SK-N-SH (cell line): ENCODE data around the gene RPRML. TPM values are rescaled to one million over a fixed set of nuclear protein-coding genes. Genes with fewer than 3 reads are reported as not detected.
"Not testable (repeated sequence)": the region's sequence is repeated elsewhere in the genome, so short reads cannot be mapped to it uniquely, and the experiment has no call there.

Experiments used
- CTCF ChIA-PET: fragments of 300-600, 350-600 bp; formaldehyde crosslinking; extraction: SDS; loops from one replicate; lab custom pipeline; 2021; lab: Yijun Ruan, JAX
- POLR2A ChIA-PET: fragments of 350-600 bp; sonication (Branson Sonifier 250); formaldehyde crosslinking; extraction: SDS; loops from one replicate; lab custom pipeline; 2020; ENCODE audit warnings: antibody characterized with exemption, inconsistent platforms; lab: Yijun Ruan, JAX
- DNase-seq: peaks from one replicate; pipeline ENCODE4 v3.0.0; 2012
- H2AFZ ChIP-seq: fragments of 200-600 bp; sonication (generic); 2 replicates; pipeline ENCODE4 v1.8.1; 2016; ENCODE audit warnings: antibody characterized with exemption, mild to moderate bottlenecking, low read depth
- H3F3A ChIP-seq: fragments of 200-600 bp; sonication (generic); replicated peaks from 2 replicates; pipeline ENCODE3; 2016; ENCODE audit warnings: antibody characterized with exemption, mild to moderate bottlenecking; ENCODE audit not compliant: insufficient read depth
- H3K27ac ChIP-seq, 2 experiments: fragments of 200-500 bp in 1 of 2; fragments of 200-600 bp in 1 of 2; sonication (Bioruptor generic) in 1 of 2; sonication (generic), shearing (Covaris generic) in 1 of 2; 2 replicates each; pipeline versions ENCODE4 v1.5.1 to v1.6.1; 2014 to 2016; ENCODE audit warnings: low read depth in 2 of 2, inconsistent platforms in 1 of 2, low read length in 1 of 2, mild to moderate bottlenecking in 1 of 2, mixed read lengths in 1 of 2
- H3K27me3 ChIP-seq: fragments of 200-600 bp; sonication (generic), shearing (Covaris generic); 2 replicates; pipeline ENCODE4 v1.6.1; 2016; ENCODE audit warnings: mixed run types; ENCODE audit not compliant: insufficient read depth
- H3K36me3 ChIP-seq, 2 experiments: fragments of 200-500 bp in 1 of 2; fragments of 200-600 bp in 1 of 2; sonication (Bioruptor generic) in 1 of 2; sonication (generic) in 1 of 2; replicated peaks in 1 of 2; 2 replicates each; pipeline versions ENCODE3 to v1.5.1; 2014 to 2016; ENCODE audit warnings: low read length in 1 of 2, mild to moderate bottlenecking in 1 of 2; ENCODE audit not compliant: insufficient read depth in 2 of 2, control insufficient read depth in 1 of 2
- H3K4me1 ChIP-seq, 2 experiments: fragments of 200-500 bp in 1 of 2; fragments of 200-600 bp in 1 of 2; sonication (Bioruptor generic) in 1 of 2; sonication (generic), shearing (Covaris generic) in 1 of 2; 2 replicates each; pipeline versions ENCODE4 v1.5.1 to v1.6.1; 2014 to 2016; ENCODE audit warnings: low read depth in 1 of 2, low read length in 1 of 2, mixed run types in 1 of 2; ENCODE audit not compliant: insufficient read depth in 2 of 2, control insufficient read depth in 1 of 2
- H3K4me2 ChIP-seq: fragments of 200-600 bp; sonication (generic), shearing (Covaris generic); 2 replicates; pipeline ENCODE4 v1.6.1; 2017; ENCODE audit warnings: mixed run types
- H3K4me3 ChIP-seq, 2 experiments: fragments of 200-500 bp in 1 of 2; fragments of 200-600 bp in 1 of 2; sonication (Bioruptor generic) in 1 of 2; sonication (generic), shearing (Covaris generic) in 1 of 2; 2 replicates each; pipeline versions ENCODE4 v1.5.1 to v1.8.1; 2014 to 2016; ENCODE audit warnings: low read depth in 2 of 2, inconsistent platforms in 1 of 2, low read length in 1 of 2, mild to moderate bottlenecking in 1 of 2, mixed read lengths in 1 of 2, moderate library complexity in 1 of 2
- H3K79me2 ChIP-seq: fragments of 200-600 bp; sonication (generic); 2 replicates; pipeline ENCODE4 v1.8.1; 2017; ENCODE audit warnings: mild to moderate bottlenecking; ENCODE audit not compliant: insufficient read depth
- H3K9ac ChIP-seq: fragments of 200-600 bp; sonication (generic); 2 replicates; pipeline ENCODE4 v1.6.1; 2017; ENCODE audit warnings: mixed run types
- H3K9me2 ChIP-seq: fragments of 200-600 bp; sonication (generic); 2 replicates; pipeline ENCODE4 v1.6.1; 2017; ENCODE audit warnings: mixed run types
- H3K9me3 ChIP-seq: fragments of 200-600 bp; sonication (generic); 2 replicates; pipeline ENCODE4 v1.6.1; 2017; ENCODE audit warnings: mixed run types, mild to moderate bottlenecking, moderate library complexity
- H4K20me1 ChIP-seq: fragments of 200-600 bp; sonication (generic); 2 replicates; pipeline ENCODE4 v1.6.1; 2017; ENCODE audit warnings: mild to moderate bottlenecking, mixed run types; ENCODE audit not compliant: insufficient read depth
- CTCF ChIP-seq: fragments of 200-600 bp; sonication (generic); IDR thresholded peaks from 2 replicates; pipeline ENCODE4 v1.6.1; 2017; ENCODE audit warnings: antibody characterized with exemption, mild to moderate bottlenecking, moderate library complexity
- EP300 ChIP-seq, 2 experiments: IDR thresholded peaks; 2 replicates each; pipeline versions ENCODE4 v1.4.0 to v1.6.1; 2012; ENCODE audit warnings: borderline replicate concordance in 1 of 2, low read depth in 1 of 2, low read length in 1 of 2
- EZH2phosphoT487 ChIP-seq: fragments of 200-600 bp; sonication (generic); IDR thresholded peaks from 2 replicates; pipeline ENCODE4 v1.6.1; 2017; ENCODE audit warnings: low read depth, mixed run types, mild to moderate bottlenecking, antibody characterized with exemption, moderate library complexity, borderline replicate concordance
- FOSL2 ChIP-seq: IDR thresholded peaks from 2 replicates; pipeline ENCODE4 v1.4.0; 2012; ENCODE audit warnings: low read depth, mild to moderate bottlenecking, moderate library complexity, borderline replicate concordance
- FOXM1 ChIP-seq: IDR thresholded peaks from 2 replicates; pipeline ENCODE4 v1.4.0; 2012; ENCODE audit warnings: low read depth, mild to moderate bottlenecking
- IRF3 ChIP-seq: fragments of 150-350 bp; IDR thresholded peaks from 2 replicates; pipeline ENCODE4 v1.6.1; 2016; ENCODE audit warnings: mild to moderate bottlenecking, low read depth, low read length
- JUND ChIP-seq: IDR thresholded peaks from 2 replicates; pipeline ENCODE4 v1.4.0; 2012
- MXI1 ChIP-seq: IDR thresholded peaks from 2 replicates; pipeline ENCODE4 v1.6.1; 2012; ENCODE audit warnings: mild to moderate bottlenecking, low read depth, low read length, improper control_type of control experiment
- RXRA ChIP-seq: IDR thresholded peaks from 2 replicates; pipeline ENCODE4 v1.4.0; 2012; ENCODE audit warnings: low read depth, mild to moderate bottlenecking, borderline replicate concordance
- TCF12 ChIP-seq: IDR thresholded peaks from 2 replicates; pipeline ENCODE4 v1.4.0; 2012
- USF1 ChIP-seq: IDR thresholded peaks from 2 replicates; pipeline ENCODE4 v1.4.0; 2012; ENCODE audit warnings: low read depth, borderline replicate concordance
- USF2 ChIP-seq: fragments of 150-350 bp; IDR thresholded peaks from 2 replicates; pipeline ENCODE4 v1.6.1; 2017; ENCODE audit warnings: antibody characterized with exemption, low read length, low read depth, borderline replicate concordance
- WGBS: methylation state at CpG from one replicate; pipeline ENCODE4 v1.1.6; 2017; ENCODE audit warnings: low lambda C conversion rate; 5-methylcytosine and 5-hydroxymethylcytosine counted together
- polyA plus RNA-seq, 3 experiments: library from polyadenylated mRNA; depleted of rRNA; stranded (reverse); fragments of >200 nt; gene quantifications; 2 replicates each; pipeline ENCODE4 v1.2.3, GENCODE V29; 2012

RPRML gene
- polyA plus RNA-seq, 1 of the 3 experiments (the other 2 are of a cell fraction) = not detected

GRCh38 chr17:46991617-46992016, 12.6 kb upstream of the RPRML start:
- Histone ChIP-seq H3K27me3 (no peaks in the 10 kb centered on the region; the same call in 1 of the 2 replicates), H3K9me2 (no peaks in the 10 kb centered on the region), H3K9ac (no peak overlapping the region), H3K4me3 (no peak overlapping the region), H3K9me3 (no peaks in the 10 kb centered on the region), H3K4me2 (no peak overlapping the region), H3K79me2 (no peaks in the 10 kb centered on the region), H3K36me3 (no peaks in the 10 kb centered on the region), H3F3A (no peaks in the 10 kb centered on the region), H4K20me1 (no peaks in the 10 kb centered on the region), H2AFZ (no peak overlapping the region), H3K4me1 (no peaks in the 10 kb centered on the region), H3K27ac (no peak overlapping the region)
- CTCF ChIA-PET = interaction anchor here (0.6 to 21.9 kb wide), 9 partner anchors 9 to 285 kb away, joined by 3 to 278 read pairs (median 4); no protein-coding TSS in a partner anchor
- no peak for TF ChIP-seq EZH2phosphoT487
- TF ChIP-seq, all 33 proteins: peak for 0
- DNase-seq = no peak
- WGBS = 34% methylated on average over 1 of the region's 1 CpG
- POLR2A ChIA-PET = no interaction called here

GRCh38 chr17:46989637-46990431, 10.8 kb upstream of the RPRML start:
- WGBS = 62% methylated on average over 9 of the region's 11 CpGs
- Histone ChIP-seq H2AFZ (no peak overlapping the region), H3F3A (no peaks in the 10 kb centered on the region), H4K20me1 (no peaks in the 10 kb centered on the region), H3K36me3 (no peaks in the 10 kb centered on the region), H3K27me3 (no peaks in the 10 kb centered on the region; the same call in 1 of the 2 replicates), H3K4me2 (no peak overlapping the region), H3K9me2 (no peaks in the 10 kb centered on the region), H3K79me2 (no peaks in the 10 kb centered on the region), H3K9me3 (no peaks in the 10 kb centered on the region), H3K4me1 (peaks cover 0 to 3% of the 10 kb centered on the region in 2 experiments; a peak in 1 of 4 replicates), H3K9ac (no peak overlapping the region), H3K4me3 (no peak overlapping the region), H3K27ac (no peak overlapping the region)
- CTCF ChIA-PET = interaction anchor here (0.6 to 21.9 kb wide), 4 partner anchors 11 to 201 kb away, joined by 3 to 278 read pairs (median 4); no protein-coding TSS in a partner anchor
- no peak for TF ChIP-seq FOSL2
- TF ChIP-seq EZH2phosphoT487 = no peak
- no peak for TF ChIP-seq CTCF
- TF ChIP-seq TCF12 = no peak
- no peak for TF ChIP-seq EP300 (IDR thresholded peaks at IDR 0.05; ENCODE audit: borderline replicate concordance in 1 of 2, low read depth in 1 of 2, low read length in 1 of 2)
- no peak for TF ChIP-seq RXRA
- TF ChIP-seq MXI1 = no peak
- no peak for TF ChIP-seq USF2
- TF ChIP-seq USF1 = no peak
- no peak for TF ChIP-seq IRF3
- no peak for TF ChIP-seq JUND
- TF ChIP-seq FOXM1 = no peak
- no peak for DNase-seq
- POLR2A ChIA-PET = no interaction called here

- DNase-seq, H3K36me3 ChIP-seq, H2AFZ ChIP-seq, H3K27me3 ChIP-seq, H3K4me2 ChIP-seq, H3F3A ChIP-seq, H4K20me1 ChIP-seq, H3K9ac ChIP-seq, H3K4me3 ChIP-seq, H3K9me3 ChIP-seq, H3K27ac ChIP-seq, H3K9me2 ChIP-seq, POLR2A ChIA-PET, H3K79me2 ChIP-seq: not testable (repeated sequence)
- 56% methylated on average over 5 of the region's 5 CpGs for WGBS
- H3K4me1 ChIP-seq = peaks cover 0 to 13% of the 10 kb centered on the region in 2 experiments; a peak in 1 of 4 replicates
- CTCF ChIA-PET = interaction anchor here (21.9 kb wide), 1 partner anchor 46 kb away, joined by 278 read pairs; no protein-coding TSS in a partner anchor
Observed at GRCh38 chr17:46987927-46988326, 8.9 kb upstream of the RPRML start.
